NCI-H748 (cell line): ENCODE measurements around the gene SCFD2.

Experiments
- DNase-seq: peaks from one replicate; lab custom pipeline; 2025; ENCODE audit not compliant: unreplicated experiment; lab: John Stamatoyannopoulos, UW

SCFD2 gene

DNA sequence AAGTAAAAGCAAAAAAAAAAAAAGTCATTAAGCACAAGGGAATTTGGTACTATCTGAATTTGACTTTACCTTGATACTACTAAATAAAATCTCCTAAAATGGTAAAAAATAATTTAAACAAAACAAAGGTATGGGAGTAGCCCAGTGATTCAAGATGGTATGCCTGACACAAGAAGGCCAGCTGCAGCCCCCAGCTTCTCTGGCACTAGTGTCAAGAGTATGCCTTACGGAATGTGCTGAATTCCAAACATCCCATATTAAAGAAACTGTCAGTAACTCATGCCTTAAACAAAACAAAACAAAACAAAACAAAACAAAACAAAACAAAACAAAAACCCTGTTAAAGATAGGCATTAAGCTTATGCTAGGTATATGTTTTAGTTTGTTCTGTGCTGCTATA lies 422.9 kb downstream of the SCFD2 start:
- no peak for DNase-seq

DNA sequence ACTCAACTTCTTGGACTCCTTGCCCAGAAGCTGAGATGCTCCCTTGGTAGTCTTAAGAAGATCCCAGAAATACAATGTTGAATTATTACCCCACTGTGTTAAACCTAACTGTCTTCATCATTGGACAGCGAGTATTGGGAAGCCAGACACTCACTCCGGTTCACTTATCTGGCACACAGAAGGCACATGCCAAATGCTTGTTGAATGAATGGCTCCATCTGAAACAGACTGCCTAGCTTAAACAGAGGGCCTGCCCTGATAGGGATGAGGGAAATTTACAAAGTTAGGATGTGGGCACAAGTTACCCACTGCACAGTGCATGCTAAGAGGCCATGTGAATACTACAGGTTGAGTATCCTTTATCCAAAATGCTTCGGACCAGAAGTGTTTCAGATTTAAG lies 424.4 kb downstream of the SCFD2 start:
- no peak for DNase-seq

DNA sequence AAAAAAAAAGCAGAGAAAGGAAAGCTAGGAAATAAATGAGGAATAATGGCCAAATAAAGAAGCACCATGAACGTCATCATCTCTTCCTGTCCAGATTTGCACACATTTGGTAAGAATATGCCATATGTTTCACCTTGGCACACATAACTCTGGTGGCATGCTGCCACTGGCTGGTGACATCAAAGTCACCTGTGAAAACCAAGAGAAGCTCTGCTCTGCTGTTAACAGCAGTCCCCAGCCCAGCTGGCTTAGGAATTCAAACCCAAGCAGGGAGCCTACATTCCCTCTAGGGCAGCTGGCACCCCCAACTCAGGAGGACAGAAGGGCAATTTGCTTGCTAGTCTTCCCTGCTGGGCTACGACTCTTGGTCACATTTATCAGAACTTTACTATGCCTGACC lies 426.1 kb downstream of the SCFD2 start:
- DNase-seq = no peak

DNA sequence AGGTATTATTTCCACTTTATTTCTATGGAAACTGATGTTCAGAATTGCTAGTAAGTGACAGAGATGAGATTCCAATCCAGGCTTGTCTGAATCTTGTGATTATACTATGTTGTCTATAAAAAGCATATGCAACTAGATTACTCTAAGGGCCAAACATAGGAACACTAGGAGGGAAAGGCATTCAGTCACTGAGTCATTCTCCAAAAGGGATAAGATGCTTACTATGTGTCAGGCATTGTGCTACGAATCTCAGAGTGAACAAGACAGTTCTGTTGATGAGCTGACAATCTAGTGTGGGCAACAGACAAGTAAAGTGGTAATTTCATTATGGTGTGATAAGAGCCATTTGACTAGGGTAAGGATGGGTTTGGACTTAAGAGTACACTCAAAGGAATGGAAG lies 426.5 kb downstream of the SCFD2 start:
- no peak for DNase-seq

DNA sequence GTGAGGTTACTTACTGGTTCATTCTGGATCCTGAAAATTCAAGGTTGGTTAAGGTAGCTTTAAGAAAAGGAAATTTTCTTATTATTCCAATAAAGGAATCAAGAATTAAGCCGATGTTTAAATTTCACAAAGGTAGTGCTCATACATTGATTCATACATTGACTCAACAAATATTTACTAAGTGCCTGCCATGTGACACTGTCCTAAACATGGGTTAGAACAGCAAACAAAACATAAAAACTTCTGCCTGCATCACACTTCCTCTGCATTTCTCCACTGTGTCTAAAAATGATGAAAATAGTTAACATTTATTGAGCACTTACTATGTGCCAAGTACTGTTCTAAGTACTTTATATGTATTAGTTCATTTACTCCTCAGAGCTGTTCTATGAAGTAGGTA lies 428.0 kb downstream of the SCFD2 start:
- DNase-seq = no peak

DNA sequence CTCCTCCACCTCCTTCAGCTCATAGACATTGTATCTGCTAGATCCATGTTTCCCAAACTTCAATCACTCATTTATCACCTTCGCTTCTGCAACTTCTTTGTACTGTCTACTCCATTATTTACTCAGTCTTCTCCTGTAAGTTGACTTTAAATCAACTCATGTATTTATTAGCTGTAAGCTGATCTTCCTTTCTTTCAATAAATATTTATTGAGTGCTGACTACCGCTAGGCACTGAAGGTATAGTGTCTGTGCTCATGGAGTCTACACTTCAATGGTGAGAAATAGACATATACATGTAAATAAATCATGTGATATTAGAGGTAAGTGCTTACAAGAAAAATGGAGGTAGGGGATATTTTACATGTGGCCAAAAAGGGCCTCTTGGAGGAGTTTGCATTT lies 429.1 kb downstream of the SCFD2 start:
- no peak for DNase-seq

DNA sequence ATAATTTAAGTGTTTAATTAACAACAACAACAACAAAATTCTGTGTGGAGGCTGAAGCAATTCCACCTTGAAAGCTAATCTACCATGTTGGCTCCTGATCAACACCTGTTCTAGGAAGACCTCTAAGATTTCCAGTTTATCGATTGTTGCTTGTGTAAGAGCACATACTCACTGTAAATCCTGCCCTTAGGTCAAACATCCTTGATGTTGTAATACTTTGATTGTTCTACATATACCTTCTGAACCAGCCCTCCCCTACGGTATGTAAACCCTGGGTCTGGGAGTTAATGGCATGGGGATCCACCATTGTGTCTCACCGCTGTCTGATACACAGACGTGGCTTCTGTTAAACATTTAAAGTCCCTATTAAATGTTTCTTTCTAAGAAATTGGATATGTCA lies 430.5 kb downstream of the SCFD2 start:
- no peak for DNase-seq

DNA sequence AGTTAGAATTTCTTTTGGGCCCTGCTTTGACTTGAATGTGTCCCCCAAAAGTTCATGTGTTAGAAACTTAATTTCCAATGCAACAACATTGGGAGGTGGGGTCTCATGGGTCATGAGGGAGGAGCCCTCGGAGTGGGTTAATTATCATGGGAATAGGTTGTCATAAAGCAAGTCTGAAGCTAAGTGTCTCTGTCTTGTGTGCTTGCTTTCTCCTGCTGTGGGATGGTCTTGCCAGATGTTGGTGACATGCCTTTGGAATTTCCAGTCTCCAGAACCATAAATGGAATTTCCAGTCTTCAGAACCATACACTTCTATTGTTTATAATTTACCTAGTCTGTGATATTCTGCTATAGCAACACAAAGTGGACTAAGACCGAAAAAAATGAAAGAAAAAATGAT lies 432.1 kb downstream of the SCFD2 start:
- no peak for DNase-seq

DNA sequence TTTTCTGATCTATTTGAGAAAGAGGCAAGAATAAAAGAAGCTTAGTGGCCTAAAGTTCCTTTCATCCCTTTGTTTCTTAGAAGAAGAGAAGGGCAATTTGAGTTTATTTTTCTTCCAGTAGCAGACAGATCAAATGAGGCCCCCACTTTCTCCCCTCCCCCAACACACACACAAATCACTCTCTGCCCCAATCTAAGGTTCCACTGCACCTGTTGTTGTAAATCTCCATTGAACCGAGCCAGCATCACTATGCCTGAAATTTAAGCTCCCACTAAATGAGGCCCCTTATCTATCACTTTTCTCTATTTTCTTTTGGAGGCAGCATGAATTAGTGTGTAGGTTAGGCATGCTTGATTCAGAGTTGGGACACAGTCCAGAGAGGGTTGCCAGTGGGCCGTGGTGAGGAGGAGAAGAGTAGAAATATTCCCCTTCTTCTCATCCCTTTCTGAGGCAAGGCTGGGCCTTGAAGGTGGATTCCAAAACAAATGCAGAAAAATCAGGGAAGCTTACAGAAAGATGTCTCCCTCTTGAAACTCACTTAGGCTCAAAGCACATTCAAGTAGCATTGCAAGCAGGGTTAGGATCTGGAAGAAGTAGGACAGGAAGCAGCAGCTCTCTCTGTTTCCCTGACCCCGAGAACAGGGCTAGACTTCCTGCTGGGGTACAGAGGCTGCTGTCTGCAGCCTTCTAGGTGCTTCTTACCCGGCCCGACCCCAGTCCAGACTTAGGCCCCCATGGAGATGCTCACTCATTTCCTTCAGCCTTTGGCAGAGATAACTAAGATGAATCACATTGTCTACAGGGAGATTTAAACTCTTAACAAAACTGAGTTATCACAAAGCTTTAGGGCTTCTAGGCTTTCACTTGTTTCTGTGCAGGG lies 433.0 kb downstream of the SCFD2 start:
- no peak for DNase-seq

DNA sequence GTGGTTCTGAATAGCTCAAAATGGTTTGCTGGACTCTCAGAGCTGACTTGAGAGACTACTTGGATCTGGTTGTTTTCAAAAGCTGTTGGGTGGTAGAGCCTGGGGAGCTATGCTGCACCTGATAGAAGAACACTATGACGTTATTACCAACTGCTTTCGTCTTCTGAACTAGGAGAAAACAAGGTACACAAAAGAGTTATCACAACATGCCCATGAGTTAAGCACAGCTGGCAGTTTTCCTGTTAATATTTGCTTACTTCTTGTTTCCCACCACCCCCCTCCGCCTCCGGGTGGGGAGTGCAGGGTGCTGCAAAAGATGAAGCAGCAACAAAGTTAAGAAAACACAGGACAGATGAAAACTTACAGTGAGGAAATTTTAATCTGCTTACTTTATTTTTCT lies 434.6 kb downstream of the SCFD2 start:
- DNase-seq = peak; percentile 19

DNA sequence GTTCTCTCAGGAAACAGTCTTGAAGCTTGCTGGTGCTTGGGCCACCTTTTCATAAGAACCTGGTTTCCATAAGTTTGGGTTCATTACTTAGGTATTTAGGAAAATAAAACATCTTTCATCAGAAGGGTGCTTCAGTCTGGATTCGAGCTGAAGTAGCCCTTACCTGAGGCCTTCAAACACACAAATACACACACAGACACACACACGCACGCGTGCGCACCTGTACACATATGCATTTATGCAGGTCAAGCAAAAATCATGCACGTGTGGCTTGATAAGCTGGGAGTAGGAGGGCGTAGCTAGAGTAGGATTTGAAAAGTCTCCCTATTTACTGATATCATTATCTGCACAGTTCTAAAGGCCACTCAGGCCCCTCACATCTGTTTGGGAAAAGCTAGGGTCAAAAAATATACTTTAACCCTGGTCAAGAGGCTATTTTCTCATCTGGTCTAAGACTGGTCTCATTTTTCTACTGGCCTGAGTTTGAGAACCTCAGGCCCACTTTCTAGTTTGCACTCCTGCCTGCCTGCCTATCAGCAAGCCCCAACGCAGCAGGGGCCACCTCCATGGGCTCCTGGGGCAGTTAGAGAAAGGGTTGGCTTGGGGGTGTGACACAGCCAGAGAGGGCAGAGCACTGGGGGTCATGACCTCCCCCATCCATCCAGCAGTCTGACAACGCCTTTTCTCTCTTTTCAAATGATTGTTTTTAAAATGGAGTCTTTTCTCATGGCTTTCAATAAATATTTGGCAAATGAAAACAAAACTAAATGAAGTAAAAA lies 439.5 kb downstream of the SCFD2 start:
- DNase-seq = peak; percentile 49

DNA sequence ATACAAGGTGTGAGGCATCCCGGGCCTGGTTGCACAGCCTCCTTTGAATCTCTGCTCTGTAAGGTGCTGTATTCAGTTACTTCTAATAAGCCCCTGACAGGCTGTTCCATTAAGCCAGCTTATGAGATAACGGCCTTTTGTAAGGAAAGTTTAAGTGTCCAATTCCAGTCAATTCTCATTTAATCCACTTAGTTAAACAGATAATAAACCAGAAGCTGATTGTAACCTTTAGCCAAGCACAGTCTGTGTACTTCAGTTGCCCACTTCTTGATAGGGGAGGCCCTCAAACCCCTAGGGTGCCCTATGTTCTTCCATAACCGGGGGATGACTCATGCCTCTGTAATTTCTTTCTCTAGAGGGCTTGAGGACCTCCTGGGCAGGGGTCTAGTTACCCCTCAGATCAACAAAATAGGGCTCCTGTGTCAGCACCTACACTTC lies 440.3 kb downstream of the SCFD2 start:
- DNase-seq = peak; percentile 63

DNA sequence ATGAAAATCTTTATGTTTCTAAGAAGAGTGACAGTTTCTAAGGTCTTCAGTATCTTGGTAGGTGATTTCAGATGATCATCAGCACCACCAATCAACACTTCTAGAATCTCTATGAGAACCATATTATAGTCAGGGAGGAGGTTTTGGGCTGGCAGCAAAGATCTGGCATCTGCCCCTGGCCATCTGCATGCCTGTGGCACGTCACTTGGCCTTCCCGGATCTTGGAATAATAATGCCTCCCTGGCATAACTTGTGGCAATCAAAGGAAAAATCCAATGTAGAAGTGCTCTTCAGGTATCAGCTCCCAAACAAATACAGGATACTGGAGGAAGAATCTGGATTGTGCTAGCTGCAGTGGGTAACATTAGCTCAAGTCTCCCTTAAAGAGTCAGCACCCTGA lies 446.4 kb downstream of the SCFD2 start:
- no peak for DNase-seq

DNA sequence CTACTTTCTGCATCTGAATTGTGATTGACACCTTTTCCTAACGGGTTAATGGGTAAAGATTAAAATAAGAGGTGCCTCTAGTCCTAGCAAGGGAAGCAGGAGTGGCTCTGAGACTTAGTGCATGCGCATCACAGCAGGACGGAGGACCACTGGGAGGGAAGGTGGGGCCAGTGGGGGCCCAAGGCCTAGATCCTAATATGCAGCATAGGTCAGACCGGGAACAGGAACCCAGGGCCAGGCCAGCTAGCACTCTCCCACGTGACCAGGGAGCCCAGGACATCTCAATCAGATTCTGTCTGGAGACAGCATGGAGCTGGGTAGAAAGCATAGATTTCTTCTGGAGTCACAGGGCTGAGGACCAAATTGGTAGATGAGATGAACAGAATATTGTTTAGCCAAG lies 448.0 kb downstream of the SCFD2 start:
- DNase-seq = no peak

DNA sequence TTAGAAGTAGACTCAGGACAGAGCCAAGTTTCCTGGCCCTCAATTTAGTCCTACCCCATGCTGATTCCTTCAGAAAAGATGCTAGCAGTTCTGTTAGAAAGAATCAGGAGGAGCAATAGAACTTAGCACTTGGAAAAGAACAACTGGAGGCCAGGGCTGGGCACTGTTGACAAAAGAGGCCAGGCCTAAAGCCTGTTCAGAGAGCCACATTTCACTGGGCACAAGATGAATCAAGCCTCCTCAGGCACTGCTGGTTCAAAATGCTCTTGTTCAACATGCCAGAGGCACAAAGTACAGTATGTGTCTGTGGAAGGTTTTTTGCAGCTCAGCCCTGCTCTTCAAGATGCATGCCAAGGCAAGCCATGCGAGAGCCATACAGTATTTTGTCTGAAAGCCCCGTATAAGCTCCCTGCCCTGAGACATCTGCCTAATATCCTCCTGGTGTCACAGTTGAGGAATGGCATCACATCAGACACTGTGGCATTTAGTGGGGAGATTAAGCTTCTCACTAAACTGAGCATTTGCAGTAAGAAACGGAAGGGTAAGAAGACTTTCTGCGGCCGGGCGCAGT lies 450.0 kb downstream of the SCFD2 start:
- DNase-seq = no peak

DNA sequence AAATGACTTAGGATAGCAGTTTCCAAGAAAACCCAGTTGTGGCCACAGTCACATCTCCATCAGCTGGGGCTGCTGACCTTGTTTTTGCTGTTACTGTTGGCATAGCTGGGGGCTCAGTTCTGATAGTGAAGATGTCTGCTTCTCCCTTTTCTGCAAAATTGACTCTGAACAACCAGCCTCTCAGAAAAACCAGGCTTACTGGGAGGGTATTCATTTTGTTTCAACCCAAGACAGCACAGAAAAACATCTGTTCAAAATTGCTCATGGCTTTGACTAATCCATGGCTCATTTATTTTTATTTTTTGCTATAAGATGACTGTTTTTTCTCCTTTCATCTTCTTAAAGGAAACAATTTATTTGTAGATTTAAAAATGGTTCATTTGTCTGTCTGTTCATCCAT lies 450.7 kb downstream of the SCFD2 start:
- no peak for DNase-seq

DNA sequence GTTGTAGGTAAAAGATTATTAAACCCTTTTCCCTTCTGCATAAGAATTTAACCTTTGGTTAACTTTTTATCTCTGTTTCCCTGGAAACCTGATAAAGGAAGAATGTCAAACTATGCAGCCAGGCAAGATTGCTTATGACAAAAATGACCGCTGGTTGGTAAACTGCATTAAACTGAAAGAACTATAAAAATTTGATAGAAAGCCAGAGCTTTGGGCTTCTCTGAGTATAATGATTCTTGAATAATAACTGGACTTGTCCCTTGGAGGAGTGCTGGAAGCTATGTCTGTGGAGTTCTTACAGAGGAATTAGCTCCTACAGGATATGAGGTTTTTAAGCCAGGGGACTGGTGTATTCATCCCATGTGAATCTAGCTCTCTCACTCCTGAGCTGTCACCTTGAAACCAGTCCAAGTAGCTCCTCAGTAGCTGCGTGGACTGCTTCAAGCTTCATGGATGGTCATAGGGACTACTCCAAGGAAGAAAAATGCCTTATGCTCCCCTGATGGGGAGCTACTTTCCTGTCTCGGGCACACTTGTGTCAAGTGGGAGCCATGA lies 451.7 kb downstream of the SCFD2 start:
- DNase-seq = no peak

DNA sequence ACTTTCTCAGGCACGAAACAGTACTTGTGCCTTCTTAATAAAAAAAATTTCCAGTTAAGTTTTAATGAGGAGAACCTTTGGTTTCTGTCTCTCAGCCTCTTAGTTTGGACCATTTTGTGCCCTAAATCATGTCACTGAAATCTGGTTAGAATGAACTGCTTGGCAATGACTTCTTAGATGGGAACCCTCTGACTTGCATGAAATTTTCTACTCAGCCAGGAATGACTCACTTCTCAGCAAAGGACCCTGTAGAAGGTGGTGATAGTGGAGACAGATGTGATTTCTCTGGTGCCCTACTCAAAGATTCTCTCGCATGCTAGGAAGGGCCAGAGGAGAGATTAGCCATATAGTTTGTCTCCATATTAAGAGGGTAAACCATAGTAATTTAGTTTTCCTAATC lies 453.3 kb downstream of the SCFD2 start:
- no peak for DNase-seq

DNA sequence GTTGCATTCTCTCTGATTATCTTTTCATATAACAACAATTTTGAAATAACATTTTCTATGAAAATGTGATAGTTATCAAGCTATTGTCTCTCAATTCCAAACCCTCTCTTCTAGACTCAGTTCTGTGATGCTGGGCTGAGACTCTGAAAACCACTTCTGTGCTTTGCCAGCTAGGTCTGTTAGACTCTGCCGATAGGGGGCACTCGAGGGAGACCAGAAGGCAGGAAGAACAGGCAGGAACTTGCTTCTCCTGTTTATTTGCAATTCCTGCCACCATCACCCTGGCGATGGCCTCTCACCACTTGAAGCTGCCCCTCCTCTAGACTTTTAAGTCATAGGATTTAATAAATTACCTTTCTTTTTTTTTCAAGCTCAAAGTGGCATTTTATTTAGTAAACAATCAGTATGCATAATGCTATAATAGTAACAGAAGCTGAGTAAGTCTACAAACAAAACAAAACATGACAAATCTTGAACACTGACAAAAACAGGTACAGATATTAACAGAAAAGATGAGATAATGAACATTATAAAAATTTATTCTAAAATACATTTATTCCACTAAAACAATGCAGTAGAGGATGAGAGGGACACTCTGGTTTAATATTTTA lies 454.1 kb downstream of the SCFD2 start:
- DNase-seq = peak; percentile 85

DNA sequence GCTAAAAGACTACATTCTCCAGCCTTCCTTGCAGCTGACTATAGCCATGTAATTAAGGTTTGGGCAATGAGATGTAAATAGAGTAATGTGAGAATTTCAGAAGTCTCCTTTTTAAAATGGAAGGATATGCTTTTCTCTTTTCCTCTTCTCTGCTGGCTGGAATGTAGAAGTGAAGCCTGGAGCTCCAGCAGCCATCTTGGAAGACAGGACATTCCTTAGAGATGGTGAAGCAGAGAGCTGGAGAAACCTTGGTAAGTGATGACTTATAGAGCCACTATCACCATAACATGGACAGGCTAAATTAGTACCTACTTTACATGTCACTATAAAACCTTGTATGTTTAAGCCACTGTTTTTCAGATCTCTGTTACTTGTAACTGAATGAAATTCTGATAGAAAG lies 455.7 kb downstream of the SCFD2 start:
- no peak for DNase-seq

DNA sequence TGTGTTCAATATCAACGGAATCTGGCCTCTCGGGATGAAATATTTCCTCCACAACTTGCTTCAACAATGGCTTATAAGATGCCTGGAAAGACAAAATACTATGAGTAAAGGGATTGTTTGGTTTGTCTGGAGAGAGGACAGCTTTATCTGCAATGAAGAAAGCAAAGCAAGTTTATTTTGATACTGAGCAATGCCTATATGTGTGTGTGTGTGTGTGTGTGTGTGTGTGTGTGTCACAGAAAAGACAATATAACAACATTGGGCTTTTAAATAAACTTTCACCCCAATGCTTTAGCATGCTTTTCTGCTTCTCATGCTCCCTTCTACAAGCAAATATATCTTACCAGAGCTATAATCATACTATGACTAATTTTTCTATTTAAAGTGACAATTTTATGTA lies 458.4 kb downstream of the SCFD2 start:
- no peak for DNase-seq
